T-helper 2 cell (primary cell): ENCODE measurements around the gene CYP2U1.
"Not testable (repeated sequence)": the region's sequence is repeated elsewhere in the genome, so short reads cannot be mapped to it uniquely, and the experiment has no call there.

Experiments used
- DNase-seq, 5 experiments: peaks; one replicate each; pipeline versions ENCODE4 v3.0.0 to v3.0.0-alpha.2; 2012 to 2022
- total RNA-seq, 2 donors: gene quantifications; one replicate each; lab custom pipeline; 2026; lab: John Stamatoyannopoulos, UW

The CYP2U1 gene
- total RNA-seq: 1.9 to 6.0 reads per million in 2 donors

- peak; percentile 51 to 80 (median 73) for DNase-seq
Observed at GRCh38 chr4:107930821-107931774, at the start of gene CYP2U1. TSS of gene CYP2U1 (plus strand) at chr4:107931549. CDS start at chr4:107931644, 95 bp downstream.

- no peak for DNase-seq
Observed at GRCh38 chr4:107885865-107886264, 45.5 kb upstream of the CYP2U1 start.

GRCh38 chr4:107888237-107888636 lies 43.1 kb upstream of the CYP2U1 start:
- no peak for DNase-seq

GRCh38 chr4:107890779-107891178 lies 40.6 kb upstream of the CYP2U1 start:
- no peak for DNase-seq

- DNase-seq: no peak
Observed at GRCh38 chr4:107891299-107891698, 40.0 kb upstream of the CYP2U1 start.

- DNase-seq: no peak
Observed at GRCh38 chr4:107893171-107894137, 37.9 kb upstream of the CYP2U1 start.

- no peak for DNase-seq
Observed at GRCh38 chr4:107894138-107894603, 37.2 kb upstream of the CYP2U1 start.

GRCh38 chr4:107896158-107896645 lies 35.1 kb upstream of the CYP2U1 start:
- DNase-seq: no peak

- DNase-seq: no peak
Observed at GRCh38 chr4:107896646-107897045, 34.7 kb upstream of the CYP2U1 start.

- no peak for DNase-seq
Observed at GRCh38 chr4:107897823-107898222, 33.5 kb upstream of the CYP2U1 start.

- no peak for DNase-seq
Observed at GRCh38 chr4:107900067-107900466, 31.3 kb upstream of the CYP2U1 start.

GRCh38 chr4:107900508-107900907 lies 30.8 kb upstream of the CYP2U1 start:
- no peak for DNase-seq

- DNase-seq: no peak
Observed at GRCh38 chr4:107901213-107901934, 30.0 kb upstream of the CYP2U1 start.

- DNase-seq: no peak
Observed at GRCh38 chr4:107902715-107903114, 28.6 kb upstream of the CYP2U1 start.

GRCh38 chr4:107905082-107905481 lies 26.3 kb upstream of the CYP2U1 start:
- DNase-seq: not testable (repeated sequence)

- no peak for DNase-seq
Observed at GRCh38 chr4:107906458-107907100, 24.8 kb upstream of the CYP2U1 start.

GRCh38 chr4:107908377-107908776 lies 23.0 kb upstream of the CYP2U1 start:
- DNase-seq: no peak

GRCh38 chr4:107913283-107913899 lies 18.0 kb upstream of the CYP2U1 start:
- DNase-seq: peak in 2 of 5 experiments; percentile 28 to 56

GRCh38 chr4:107915220-107915619 lies 16.1 kb upstream of the CYP2U1 start:
- no peak for DNase-seq

GRCh38 chr4:107916623-107917022 lies 14.7 kb upstream of the CYP2U1 start:
- DNase-seq: no peak

GRCh38 chr4:107917500-107917899 lies 13.8 kb upstream of the CYP2U1 start:
- no peak for DNase-seq
